ENCODE measurements around the gene SORCS2. TPM values are rescaled to one million over a fixed set of nuclear protein-coding genes. Genes with fewer than 3 reads are reported as not detected.

Gene SORCS2
- total RNA-seq, 5 donors from 2014 or later (not counting 1 experiment from before 2014, with no cell fraction given): 0.22 TPM; not detected in 4

DNA sequence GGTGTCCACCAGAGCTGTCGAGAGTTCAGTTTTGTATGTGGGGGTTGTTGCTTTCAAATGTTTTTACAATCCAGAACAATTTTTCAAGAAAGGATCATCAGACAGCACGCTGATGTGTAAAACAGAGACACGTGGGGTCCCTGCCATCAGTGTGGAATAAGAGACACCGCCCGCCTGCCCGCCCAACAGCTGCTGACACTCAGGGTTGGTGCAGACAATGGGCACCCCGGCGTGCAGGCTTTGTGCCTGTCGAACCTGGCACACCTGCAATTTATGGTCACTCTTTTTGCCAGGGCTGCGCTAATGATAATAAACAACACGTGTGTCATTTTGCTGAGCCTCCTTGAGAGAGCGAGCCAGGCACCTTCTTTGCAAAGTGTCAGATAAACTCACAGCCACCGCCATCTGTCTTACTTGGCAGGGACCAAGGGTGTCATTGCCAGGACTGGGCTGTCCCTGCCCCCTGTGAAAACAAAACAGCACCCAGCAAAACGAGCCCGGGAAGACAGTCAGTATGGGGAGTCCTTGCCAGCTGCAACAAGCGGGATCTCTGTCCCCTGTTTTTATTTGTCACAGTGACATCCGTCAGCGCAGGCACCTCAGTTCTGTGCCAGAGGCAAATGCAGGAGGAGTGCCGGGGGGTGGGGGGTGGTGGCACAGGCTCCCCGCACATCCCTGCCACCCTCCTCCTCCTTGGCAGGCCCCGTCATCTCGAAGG, 173.3 kb downstream of the SORCS2 start:
- POLR2A ChIA-PET: no interaction called here

GRCh38 chr4:7366180-7366945, 174.0 kb downstream of the SORCS2 start:
- DNase-seq: no peak
- no peak overlapping the region for H3K4me3 Mint-ChIP-seq
- peaks cover 7 to 8% of the 10 kb centered on the region in 2 donors for H3K27me3 Mint-ChIP-seq
- ChIA-PET POLR2A (no interaction called here), CTCF (no interaction called here)
- no peaks in the 10 kb centered on the region for H3K36me3 Mint-ChIP-seq
- no peak overlapping the region for H3K27ac Mint-ChIP-seq
- Histone ChIP-seq H3K4me1 (ENCODE audit: control insufficient read depth in 1 of 2, extremely low read depth in 1 of 2, insufficient read depth in 2 of 2, low read length in 2 of 2) (no peaks in the 10 kb centered on the region), H3K9me3 (no peaks in the 10 kb centered on the region), H3K27ac (ENCODE audit: low read length) (no peak overlapping the region), H3K27me3 (replicated peaks in 1 of 2; ENCODE audit: control insufficient read depth in 2 of 2, extremely low read depth in 1 of 2, insufficient read depth in 2 of 2, low read length in 1 of 2) (peaks cover 0 to 24% of the 10 kb centered on the region in 2 experiments), H3K4me3 (ENCODE audit: control insufficient read depth in 1 of 2, extremely low read depth in 1 of 2, low read length in 1 of 2) (no peak overlapping the region), H3K36me3 (ENCODE audit: control insufficient read depth in 2 of 2, extremely low read depth in 1 of 2, insufficient read depth in 1 of 2, low read length in 1 of 2) (no peaks in the 10 kb centered on the region)
- ATAC-seq (replicated peaks in 1 of 4): no peak
- no peaks in the 10 kb centered on the region for H3K4me1 Mint-ChIP-seq
- WGBS (ENCODE audit: insufficient coverage): 24% methylated on average over 10 of the region's 11 CpGs
- no peaks in the 10 kb centered on the region for H3K9me3 Mint-ChIP-seq

More for the DNA sequence above, 173.3 kb downstream of the SORCS2 start:
- Mint-ChIP-seq H3K4me3 (no peak overlapping the region), H3K9me3 (no peaks in the 10 kb centered on the region), H3K27me3 (peaks cover 5 to 10% of the 10 kb centered on the region in 2 donors), H3K4me1 (no peaks in the 10 kb centered on the region), H3K27ac (no peak overlapping the region), H3K36me3 (no peaks in the 10 kb centered on the region)
- no peak for ATAC-seq (replicated peaks in 1 of 4)
- no peaks in the 10 kb centered on the region for H3K36me3 ChIP-seq (ENCODE audit: control insufficient read depth in 2 of 2, extremely low read depth in 1 of 2, insufficient read depth in 1 of 2, low read length in 1 of 2)
- WGBS (ENCODE audit: insufficient coverage): 78% methylated on average over 14 of the region's 22 CpGs
- CTCF ChIA-PET: no interaction called here
- DNase-seq: no peak
- no peak overlapping the region for H3K4me3 ChIP-seq (ENCODE audit: control insufficient read depth in 1 of 2, extremely low read depth in 1 of 2, low read length in 1 of 2)
- H3K27me3 ChIP-seq (replicated peaks in 1 of 2; ENCODE audit: control insufficient read depth in 2 of 2, extremely low read depth in 1 of 2, insufficient read depth in 2 of 2, low read length in 1 of 2): peaks cover 0 to 26% of the 10 kb centered on the region in 2 experiments
- H3K4me1 ChIP-seq (ENCODE audit: control insufficient read depth in 1 of 2, extremely low read depth in 1 of 2, insufficient read depth in 2 of 2, low read length in 2 of 2): no peaks in the 10 kb centered on the region
- no peaks in the 10 kb centered on the region for H3K9me3 ChIP-seq
- H3K27ac ChIP-seq (ENCODE audit: low read length): no peak overlapping the region

DNA sequence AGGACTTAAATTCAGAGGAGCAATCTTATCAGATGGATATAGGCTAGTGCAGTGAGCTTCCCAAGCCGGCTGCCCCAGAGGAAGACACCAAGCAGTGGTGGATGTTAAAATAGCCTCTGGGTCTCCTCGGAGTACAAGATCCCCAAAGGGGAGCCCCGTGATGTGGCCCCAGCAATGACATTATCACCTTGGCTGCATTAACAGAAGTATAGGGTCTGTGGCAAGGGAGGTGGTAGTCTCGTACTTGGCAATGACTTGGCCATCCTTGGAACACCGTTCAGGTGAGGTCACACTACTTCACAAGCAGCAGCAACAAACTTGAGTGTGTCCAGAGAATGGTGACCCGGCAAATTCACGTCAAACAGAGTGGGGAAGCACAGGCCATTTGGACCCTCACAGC, 174.6 kb downstream of the SORCS2 start:
- Histone ChIP-seq H3K9me3 (no peaks in the 10 kb centered on the region), H3K27ac (ENCODE audit: low read length) (no peak overlapping the region), H3K36me3 (ENCODE audit: control insufficient read depth in 2 of 2, extremely low read depth in 1 of 2, insufficient read depth in 1 of 2, low read length in 1 of 2) (no peaks in the 10 kb centered on the region), H3K4me1 (ENCODE audit: control insufficient read depth in 1 of 2, extremely low read depth in 1 of 2, insufficient read depth in 2 of 2, low read length in 2 of 2) (no peaks in the 10 kb centered on the region), H3K27me3 (replicated peaks in 1 of 2; ENCODE audit: control insufficient read depth in 2 of 2, extremely low read depth in 1 of 2, insufficient read depth in 2 of 2, low read length in 1 of 2) (peaks cover 0 to 27% of the 10 kb centered on the region in 2 experiments), H3K4me3 (ENCODE audit: control insufficient read depth in 1 of 2, extremely low read depth in 1 of 2, low read length in 1 of 2) (no peak overlapping the region)
- no peak for ATAC-seq (replicated peaks in 1 of 4)
- DNase-seq: no peak
- CTCF ChIA-PET: no interaction called here
- no peak overlapping the region for H3K27ac Mint-ChIP-seq
- WGBS (ENCODE audit: insufficient coverage): 65% methylated on average over 4 of the region's 7 CpGs
- no peaks in the 10 kb centered on the region for H3K4me1 Mint-ChIP-seq
- H3K27me3 Mint-ChIP-seq: peaks cover 9 to 11% of the 10 kb centered on the region in 2 donors
- POLR2A ChIA-PET: no interaction called here
- no peak overlapping the region for H3K4me3 Mint-ChIP-seq
- H3K36me3 Mint-ChIP-seq: no peaks in the 10 kb centered on the region
- no peaks in the 10 kb centered on the region for H3K9me3 Mint-ChIP-seq

- Histone ChIP-seq H3K36me3 (ENCODE audit: control insufficient read depth in 2 of 2, extremely low read depth in 1 of 2, insufficient read depth in 1 of 2, low read length in 1 of 2) (no peaks in the 10 kb centered on the region), H3K9me3 (no peaks in the 10 kb centered on the region), H3K4me3 (ENCODE audit: control insufficient read depth in 1 of 2, extremely low read depth in 1 of 2, low read length in 1 of 2) (no peak overlapping the region), H3K27me3 (replicated peaks in 1 of 2; ENCODE audit: control insufficient read depth in 2 of 2, extremely low read depth in 1 of 2, insufficient read depth in 2 of 2, low read length in 1 of 2) (peaks cover 0 to 27% of the 10 kb centered on the region in 2 experiments), H3K4me1 (ENCODE audit: control insufficient read depth in 1 of 2, extremely low read depth in 1 of 2, insufficient read depth in 2 of 2, low read length in 2 of 2) (no peaks in the 10 kb centered on the region), H3K27ac (ENCODE audit: low read length) (no peak overlapping the region)
- Mint-ChIP-seq H3K4me3 (no peak overlapping the region), H3K27ac (no peak overlapping the region), H3K27me3 (peaks cover 10 to 12% of the 10 kb centered on the region in 2 donors), H3K9me3 (no peaks in the 10 kb centered on the region), H3K4me1 (no peaks in the 10 kb centered on the region), H3K36me3 (no peaks in the 10 kb centered on the region)
- ATAC-seq (replicated peaks in 1 of 4) (no peak), DNase-seq (no peak)
- POLR2A ChIA-PET: no interaction called here
- WGBS (ENCODE audit: insufficient coverage): 80% methylated on average over 8 of the region's 13 CpGs
- CTCF ChIA-PET: no interaction called here
Observed at GRCh38 chr4:7367406-7367805, 175.1 kb downstream of the SORCS2 start.

GRCh38 chr4:7367864-7368277, 175.5 kb downstream of the SORCS2 start:
- H3K9me3 Mint-ChIP-seq: no peaks in the 10 kb centered on the region
- no peaks in the 10 kb centered on the region for H3K36me3 Mint-ChIP-seq
- no peak for ATAC-seq (replicated peaks in 1 of 4)
- Histone ChIP-seq H3K4me3 (ENCODE audit: control insufficient read depth in 1 of 2, extremely low read depth in 1 of 2, low read length in 1 of 2) (no peak overlapping the region), H3K36me3 (ENCODE audit: control insufficient read depth in 2 of 2, extremely low read depth in 1 of 2, insufficient read depth in 1 of 2, low read length in 1 of 2) (no peaks in the 10 kb centered on the region), H3K27ac (ENCODE audit: low read length) (no peak overlapping the region), H3K9me3 (no peaks in the 10 kb centered on the region), H3K27me3 (replicated peaks in 1 of 2; ENCODE audit: control insufficient read depth in 2 of 2, extremely low read depth in 1 of 2, insufficient read depth in 2 of 2, low read length in 1 of 2) (peaks cover 0 to 27% of the 10 kb centered on the region in 2 experiments), H3K4me1 (ENCODE audit: control insufficient read depth in 1 of 2, extremely low read depth in 1 of 2, insufficient read depth in 2 of 2, low read length in 2 of 2) (no peaks in the 10 kb centered on the region)
- ChIA-PET CTCF (no interaction called here), POLR2A (no interaction called here)
- 77% methylated on average over 6 of the region's 8 CpGs for WGBS (ENCODE audit: insufficient coverage)
- H3K27me3 Mint-ChIP-seq: peaks cover 10 to 12% of the 10 kb centered on the region in 2 donors
- H3K4me3 Mint-ChIP-seq: no peak overlapping the region
- no peak for DNase-seq
- no peaks in the 10 kb centered on the region for H3K4me1 Mint-ChIP-seq
- no peak overlapping the region for H3K27ac Mint-ChIP-seq

GRCh38 chr4:7368296-7368695, 176.0 kb downstream of the SORCS2 start:
- no peaks in the 10 kb centered on the region for H3K9me3 ChIP-seq
- no peaks in the 10 kb centered on the region for H3K4me1 ChIP-seq (ENCODE audit: control insufficient read depth in 1 of 2, extremely low read depth in 1 of 2, insufficient read depth in 2 of 2, low read length in 2 of 2)
- Mint-ChIP-seq H3K27me3 (peaks cover 10 to 12% of the 10 kb centered on the region in 2 donors), H3K36me3 (no peaks in the 10 kb centered on the region), H3K9me3 (no peaks in the 10 kb centered on the region), H3K4me1 (no peaks in the 10 kb centered on the region), H3K27ac (no peak overlapping the region), H3K4me3 (no peak overlapping the region)
- no peaks in the 10 kb centered on the region for H3K36me3 ChIP-seq (ENCODE audit: control insufficient read depth in 2 of 2, extremely low read depth in 1 of 2, insufficient read depth in 1 of 2, low read length in 1 of 2)
- CTCF ChIA-PET: no interaction called here
- no peak overlapping the region for H3K27ac ChIP-seq (ENCODE audit: low read length)
- ATAC-seq (replicated peaks in 1 of 4) (no peak), DNase-seq (no peak)
- POLR2A ChIA-PET: no interaction called here
- no peak overlapping the region for H3K4me3 ChIP-seq (ENCODE audit: control insufficient read depth in 1 of 2, extremely low read depth in 1 of 2, low read length in 1 of 2)
- peaks cover 0 to 27% of the 10 kb centered on the region in 2 experiments for H3K27me3 ChIP-seq (replicated peaks in 1 of 2; ENCODE audit: control insufficient read depth in 2 of 2, extremely low read depth in 1 of 2, insufficient read depth in 2 of 2, low read length in 1 of 2)
- 70% methylated on average over 6 of the region's 7 CpGs for WGBS (ENCODE audit: insufficient coverage)
